Stimulated activated CD4-positive, alpha-beta T cell treated with anti-CD3 and anti-CD28 coated beads, TNF-alpha, amount 100 ng/mL, for 24 hours (primary cell): ENCODE measurements around the gene CILP2.

Source experiments
- DNase-seq, 3 experiments: peaks; one replicate each; pipeline ENCODE4 v3.0.0-alpha.2; 2020; ENCODE audit warnings: low read depth in 3 of 3

Gene CILP2

GRCh38 chr19:19529783-19530422 is 8.2 kb upstream of the CILP2 start:
- DNase-seq: no peak

DNA sequence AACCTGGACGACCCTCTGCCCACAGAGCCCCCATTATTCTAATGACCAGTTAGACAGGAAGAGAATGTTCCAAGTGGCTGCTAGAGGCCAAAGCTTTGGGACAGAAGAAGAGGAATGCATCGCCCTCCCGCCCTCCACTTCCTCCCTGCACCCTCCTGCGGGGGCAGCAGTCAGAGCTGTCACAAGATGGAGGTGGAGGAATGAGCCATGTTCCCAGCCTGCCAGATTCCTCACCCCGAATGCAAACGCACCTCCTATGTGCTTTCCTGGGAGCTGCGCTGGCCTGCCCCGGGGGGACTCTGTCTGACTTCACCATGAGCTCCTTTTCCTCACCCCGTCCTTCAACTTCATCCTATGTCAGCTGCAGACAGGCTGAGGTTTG is 7.7 kb upstream of the CILP2 start:
- DNase-seq: no peak

DNA sequence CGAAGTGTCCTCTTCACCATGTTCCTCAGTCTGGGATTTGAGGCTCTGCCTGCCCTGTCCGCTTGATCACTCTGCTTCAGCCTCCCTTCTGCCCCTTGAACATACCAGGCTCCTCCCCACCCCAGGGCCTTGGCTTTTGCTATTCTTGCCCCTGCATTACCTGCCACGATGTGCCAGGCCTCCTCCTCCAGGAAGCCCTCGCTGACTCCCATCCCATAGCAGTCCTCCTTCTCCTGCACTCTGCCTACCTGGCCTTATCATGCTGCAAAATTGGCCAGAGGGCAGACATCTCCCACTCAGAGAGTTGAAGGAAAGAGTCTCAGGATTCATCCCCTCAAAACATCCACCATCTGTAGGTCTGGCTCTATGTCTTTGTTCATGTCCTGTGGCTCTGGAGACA is 7.2 kb upstream of the CILP2 start:
- no peak for DNase-seq

- DNase-seq: peak; percentile 75 to 83 (median 81)
Measured at GRCh38 chr19:19531951-19532805, 5.9 kb upstream of the CILP2 start.

DNA sequence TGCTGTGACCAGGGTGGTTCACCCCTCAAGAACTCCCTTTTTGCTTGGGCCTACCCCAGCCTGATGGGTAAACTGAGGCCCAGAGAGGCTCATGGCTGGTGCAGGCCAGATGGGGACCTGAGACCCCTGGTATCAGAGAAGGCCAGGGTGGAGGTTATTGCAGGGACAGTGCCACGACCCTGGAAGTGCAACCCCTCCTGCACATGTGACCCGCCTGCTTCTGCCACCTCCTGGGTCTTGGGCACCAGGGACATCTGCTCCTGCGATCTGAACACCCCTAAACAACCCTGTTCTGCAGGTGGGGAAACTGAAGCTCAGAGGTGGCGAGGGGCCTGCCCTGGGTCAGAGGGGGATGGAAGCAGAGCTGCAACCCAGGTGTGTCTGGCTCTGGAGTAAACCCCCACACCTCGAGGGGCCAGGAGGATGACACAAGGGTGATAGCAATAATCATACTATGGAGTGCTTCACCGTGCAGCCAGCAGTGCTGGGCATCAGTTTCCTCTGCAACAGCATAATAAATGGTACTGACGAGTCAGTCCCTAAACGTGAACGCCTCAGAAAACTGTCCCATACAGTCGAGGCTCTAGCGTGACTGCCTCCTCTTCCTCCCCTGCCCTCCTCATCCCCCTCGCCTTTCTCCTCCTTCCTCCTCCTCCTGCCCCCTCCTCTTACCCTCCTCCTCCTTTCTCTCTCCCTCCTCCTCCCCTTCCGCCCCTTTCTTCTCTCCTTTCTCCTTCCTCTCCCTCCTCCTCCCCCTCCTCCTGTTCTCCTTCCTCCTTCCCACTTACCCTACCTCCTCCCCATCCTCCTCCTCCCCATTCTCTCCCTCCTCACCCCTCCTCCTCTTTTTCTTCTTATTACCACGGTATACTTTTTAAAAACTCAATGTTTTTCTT is 5.0 kb upstream of the CILP2 start:
- no peak for DNase-seq

GRCh38 chr19:19533841-19534240 is 4.2 kb upstream of the CILP2 start:
- DNase-seq: no peak

DNA sequence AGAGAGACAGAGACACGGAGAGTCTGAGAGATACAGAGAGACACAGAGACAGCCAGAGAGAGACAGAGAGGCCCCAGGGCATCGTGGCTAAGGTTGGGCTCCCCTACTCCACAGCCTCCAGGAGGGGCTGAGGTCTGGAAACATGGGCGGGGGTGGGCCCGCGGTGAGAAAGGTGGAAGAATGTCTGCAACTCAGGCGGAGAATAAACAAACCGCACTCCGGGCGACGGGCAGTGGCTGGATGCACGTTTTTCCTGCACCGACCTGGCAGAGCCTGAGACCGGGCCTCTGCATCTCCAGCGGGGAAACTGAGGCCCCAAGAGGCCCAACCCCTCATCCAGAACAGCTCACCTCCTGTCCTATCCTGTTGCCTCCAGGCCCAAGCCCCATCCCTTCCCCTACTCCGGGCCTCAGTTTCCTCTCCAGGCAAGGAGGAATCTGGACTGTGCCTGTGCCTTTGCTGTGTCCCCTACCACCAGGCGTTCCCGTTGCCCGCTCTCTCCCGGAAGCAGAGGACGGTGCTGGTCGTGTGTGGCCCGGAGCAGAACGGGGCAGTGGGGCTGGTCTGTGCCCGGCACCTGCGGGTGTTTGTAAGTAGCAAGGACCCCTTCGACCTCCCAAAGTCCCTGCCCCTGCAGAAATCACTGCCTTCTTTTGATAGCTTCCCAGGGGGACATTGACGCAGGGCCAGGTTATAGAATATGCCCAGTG is 3.4 kb upstream of the CILP2 start:
- DNase-seq: no peak

DNA sequence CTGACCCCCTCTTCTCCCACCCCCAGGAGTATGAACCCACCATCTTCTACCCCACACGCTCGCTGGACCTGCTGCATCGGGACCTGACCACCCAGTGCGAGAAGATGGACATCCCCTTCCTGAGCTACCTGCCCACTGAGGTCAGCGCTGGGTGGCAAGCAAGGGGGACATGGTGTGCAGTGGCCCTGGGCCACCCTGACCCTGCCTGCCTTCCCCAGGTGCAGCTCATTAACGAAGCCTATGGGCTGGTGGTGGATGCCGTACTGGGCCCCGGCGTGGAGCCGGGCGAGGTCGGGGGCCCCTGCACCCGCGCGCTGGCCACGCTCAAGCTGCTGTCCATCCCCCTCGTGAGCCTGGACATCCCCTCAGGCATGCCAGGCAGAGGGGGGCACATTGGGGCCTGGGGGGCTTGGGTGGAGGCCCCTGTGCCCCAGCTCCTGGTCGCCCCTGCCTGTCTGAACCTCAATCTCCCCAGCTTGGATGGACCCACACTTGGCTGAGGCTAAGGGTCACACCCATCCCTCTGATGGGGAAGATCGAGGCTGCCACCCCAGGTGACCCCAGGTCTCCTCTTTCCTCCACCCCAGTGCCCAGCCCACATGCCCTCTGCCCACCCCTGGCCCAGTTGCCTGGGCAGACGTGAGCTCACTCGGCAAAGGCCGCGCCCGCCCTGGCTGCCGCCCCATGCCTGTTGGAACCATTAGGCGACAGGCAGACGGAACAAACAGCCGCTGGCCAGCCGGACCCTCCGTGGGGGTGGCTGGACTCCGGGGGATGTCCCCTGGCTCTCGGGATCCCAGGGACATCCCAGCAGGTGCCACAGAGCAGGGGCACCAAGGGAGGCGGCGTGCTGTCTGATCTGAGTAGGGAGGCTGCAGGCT is 2.5 kb upstream of the CILP2 start:
- DNase-seq: no peak

GRCh38 chr19:19537075-19538048 is 703 bp upstream of the CILP2 start:
- DNase-seq: no peak

GRCh38 chr19:19538785-19539166 is 711 bp downstream of the CILP2 start:
- no peak for DNase-seq

DNA sequence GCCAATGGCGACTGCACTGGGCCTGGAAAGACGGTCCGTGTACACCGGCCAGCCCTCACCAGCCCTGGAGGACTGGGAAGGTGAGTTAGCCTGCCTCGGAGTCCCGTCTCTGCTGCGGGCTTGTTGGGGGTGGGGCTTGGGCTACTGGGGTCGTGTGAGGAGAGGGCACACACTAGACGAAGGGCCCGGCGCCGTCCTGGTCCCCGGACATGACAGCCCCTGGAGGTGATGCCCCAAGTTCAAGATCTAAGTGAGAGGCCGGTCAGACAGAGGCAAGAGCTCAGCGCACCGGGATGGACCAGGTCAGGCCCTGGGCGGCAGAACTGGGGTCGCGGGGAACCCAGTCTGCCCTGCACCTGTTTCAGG is 1.6 kb downstream of the CILP2 start:
- DNase-seq: no peak

DNA sequence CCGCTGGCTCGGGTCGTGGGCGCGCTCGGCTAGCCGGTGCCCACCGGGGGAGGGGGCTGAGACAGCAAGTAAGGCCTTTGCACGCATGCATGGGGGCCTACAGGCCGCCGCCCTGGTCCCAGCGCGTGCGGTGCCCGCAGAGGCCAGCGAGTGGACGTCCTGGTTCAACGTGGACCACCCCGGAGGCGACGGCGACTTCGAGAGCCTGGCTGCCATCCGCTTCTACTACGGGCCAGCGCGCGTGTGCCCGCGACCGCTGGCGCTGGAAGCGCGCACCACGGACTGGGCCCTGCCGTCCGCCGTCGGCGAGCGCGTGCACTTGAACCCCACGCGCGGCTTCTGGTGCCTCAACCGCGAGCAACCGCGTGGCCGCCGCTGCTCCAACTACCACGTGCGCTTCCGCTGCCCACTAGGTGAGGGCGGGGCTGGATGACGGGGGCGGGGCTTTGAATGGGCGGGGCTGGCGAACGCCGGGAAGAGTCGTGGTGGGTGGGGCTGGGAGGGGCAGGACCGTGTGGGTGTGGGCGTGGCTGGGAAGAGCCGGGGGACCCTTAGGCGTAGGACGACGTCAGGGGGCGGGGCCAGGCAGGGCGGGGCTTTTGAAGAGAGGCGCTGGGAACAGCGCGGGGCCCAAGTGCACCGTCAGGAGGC is 2.1 kb downstream of the CILP2 start:
- peak in 2 of 3 experiments; percentile 38 to 82 for DNase-seq

GRCh38 chr19:19540715-19541515 is 2.9 kb downstream of the CILP2 start:
- peak; percentile 52 to 83 (median 55) for DNase-seq

GRCh38 chr19:19541616-19542015 is 3.6 kb downstream of the CILP2 start:
- DNase-seq: no peak

- no peak for DNase-seq
Measured at GRCh38 chr19:19542507-19542906, 4.4 kb downstream of the CILP2 start.

GRCh38 chr19:19543101-19543500 is 5.0 kb downstream of the CILP2 start:
- DNase-seq: no peak

DNA sequence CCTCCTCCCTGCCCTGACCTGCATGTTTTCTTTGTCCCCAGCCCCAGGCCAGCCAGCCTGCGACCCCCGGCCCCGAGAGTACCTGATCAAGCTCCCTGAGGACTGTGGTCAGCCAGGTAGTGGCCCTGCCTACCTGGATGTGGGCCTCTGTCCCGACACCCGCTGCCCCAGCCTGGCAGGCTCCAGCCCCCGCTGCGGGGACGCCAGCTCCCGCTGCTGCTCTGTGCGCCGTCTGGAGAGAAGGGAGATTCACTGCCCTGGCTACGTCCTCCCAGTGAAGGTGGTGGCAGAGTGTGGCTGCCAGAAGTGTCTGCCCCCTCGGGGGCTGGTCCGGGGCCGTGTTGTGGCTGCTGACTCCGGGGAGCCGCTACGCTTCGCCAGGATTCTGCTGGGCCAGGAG is 5.6 kb downstream of the CILP2 start:
- no peak for DNase-seq

DNA sequence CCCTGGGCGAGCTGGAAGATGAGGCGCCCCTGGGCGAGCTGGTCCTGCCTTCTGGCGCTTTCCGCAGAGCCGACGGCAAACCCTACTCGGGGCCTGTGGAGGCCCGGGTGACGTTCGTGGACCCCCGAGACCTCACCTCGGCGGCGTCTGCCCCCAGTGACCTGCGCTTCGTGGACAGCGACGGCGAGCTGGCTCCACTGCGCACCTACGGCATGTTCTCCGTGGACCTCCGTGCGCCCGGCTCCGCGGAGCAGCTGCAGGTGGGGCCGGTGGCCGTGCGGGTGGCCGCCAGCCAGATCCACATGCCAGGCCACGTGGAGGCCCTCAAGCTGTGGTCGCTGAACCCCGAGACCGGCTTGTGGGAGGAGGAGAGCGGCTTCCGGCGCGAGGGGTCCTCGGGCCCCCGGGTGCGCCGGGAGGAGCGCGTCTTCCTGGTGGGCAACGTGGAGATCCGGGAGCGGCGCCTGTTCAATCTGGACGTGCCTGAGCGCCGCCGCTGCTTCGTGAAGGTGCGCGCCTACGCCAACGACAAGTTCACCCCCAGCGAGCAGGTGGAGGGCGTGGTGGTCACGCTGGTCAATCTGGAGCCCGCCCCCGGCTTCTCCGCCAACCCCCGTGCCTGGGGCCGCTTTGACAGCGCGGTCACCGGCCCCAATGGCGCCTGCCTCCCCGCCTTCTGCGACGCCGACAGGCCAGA is 6.3 kb downstream of the CILP2 start:
- DNase-seq: no peak
